Right renal pelvis (tissue), 4 donors: Measurements from ENCODE around the gene PDE4B. TPM values are rescaled to one million over a fixed set of nuclear protein-coding genes. Genes with fewer than 3 reads are reported as not detected.

Experiments used
- DNase-seq, 4 donors: peaks; one replicate each; pipeline ENCODE4 v3.0.0-alpha.2; 2013; ENCODE audit warnings: low read depth in 4 of 4, low spot score in 3 of 4, missing footprints in 1 of 4
- polyA plus RNA-seq, 4 donors: library from polyadenylated mRNA; unstranded; fragments of 120-200 nt; gene quantifications; one replicate each; pipeline ENCODE4 v1.2.1, GENCODE V29; 2013; ENCODE audit not compliant: insufficient read length in 4 of 4

The PDE4B gene
- polyA plus RNA-seq, 4 donors: 7.7 to 10.3 (median 9.0) TPM

GRCh38 chr1:66220477-66220876, 427.8 kb downstream of the PDE4B start:
- DNase-seq: no peak

- DNase-seq: no peak
These were observed 431.0 kb downstream of the PDE4B start for GRCh38 chr1:66223681-66224080.

GRCh38 chr1:66226985-66227384, 434.3 kb downstream of the PDE4B start:
- no peak for DNase-seq

DNA sequence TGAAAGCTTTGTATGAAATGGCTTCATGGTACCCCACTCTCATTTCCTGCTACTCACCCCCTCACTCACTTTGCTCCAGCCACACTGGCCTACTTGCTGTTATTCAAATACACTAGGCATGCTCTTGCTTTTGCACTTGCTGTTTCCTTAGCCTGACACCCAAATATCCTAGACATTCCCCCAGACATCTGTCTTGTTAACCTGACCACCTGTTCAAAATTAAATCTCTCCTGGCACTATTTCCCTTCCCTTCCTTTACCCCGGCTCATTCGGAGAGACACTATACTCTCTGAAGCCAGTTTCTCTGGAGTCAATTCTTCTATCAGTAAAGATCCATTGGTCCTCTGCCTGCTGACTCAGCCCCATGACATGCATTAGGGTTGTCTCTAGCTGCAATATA, 435.3 kb downstream of the PDE4B start:
- no peak for DNase-seq

- no peak for DNase-seq
These were observed 438.5 kb downstream of the PDE4B start for GRCh38 chr1:66231217-66231616.

- no peak for DNase-seq
These were observed 439.2 kb downstream of the PDE4B start for GRCh38 chr1:66231681-66232463.

DNA sequence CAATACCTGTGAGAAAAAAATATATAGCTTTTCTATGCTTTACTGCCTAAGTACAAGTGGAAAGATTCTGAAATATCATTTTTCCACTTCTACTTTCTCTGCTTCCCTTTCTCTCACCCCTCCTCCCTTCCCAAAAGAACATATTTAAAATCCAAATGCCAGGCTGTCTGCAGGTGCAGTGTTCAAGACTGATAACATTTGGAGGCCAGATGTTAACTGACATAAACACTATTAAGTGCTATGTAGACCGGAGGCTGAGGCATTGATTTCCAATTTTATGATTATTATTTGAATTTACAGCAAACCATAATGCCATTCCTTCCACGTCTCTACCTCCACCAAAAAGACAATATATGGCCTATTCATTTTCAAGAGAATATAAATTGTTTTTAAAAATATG, 444.3 kb downstream of the PDE4B start:
- DNase-seq: no peak

GRCh38 chr1:66237722-66238479, 445.2 kb downstream of the PDE4B start:
- no peak for DNase-seq

GRCh38 chr1:66239834-66240233, 447.1 kb downstream of the PDE4B start:
- DNase-seq: no peak

GRCh38 chr1:66240491-66241484, 448.1 kb downstream of the PDE4B start:
- no peak for DNase-seq

- DNase-seq: peak; percentile 65 to 77 (median 70)
These were observed 450.2 kb downstream of the PDE4B start for GRCh38 chr1:66242646-66243547.

GRCh38 chr1:66243548-66244130, 450.9 kb downstream of the PDE4B start:
- no peak for DNase-seq

DNA sequence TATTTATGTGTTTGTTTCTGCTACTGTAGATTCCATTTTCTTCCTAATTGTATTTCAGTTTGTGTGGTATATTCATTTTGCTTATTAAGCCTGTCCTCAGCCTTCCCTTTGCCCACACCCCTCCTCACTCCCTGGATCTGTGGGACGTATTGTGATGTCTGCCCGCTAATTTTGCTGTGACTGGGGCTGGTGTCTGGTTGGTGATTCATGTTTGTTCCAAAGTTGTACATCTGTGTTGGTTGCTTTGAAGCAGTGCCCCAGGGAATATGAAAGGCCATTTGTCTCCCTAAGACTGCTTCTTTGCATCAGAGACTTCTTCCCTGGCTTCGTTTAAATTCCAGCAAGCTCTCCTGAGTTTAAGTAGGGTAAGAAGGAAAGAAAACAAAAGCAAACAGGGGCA, 451.7 kb downstream of the PDE4B start:
- no peak for DNase-seq

GRCh38 chr1:66245691-66246090, 453.0 kb downstream of the PDE4B start:
- DNase-seq: no peak

DNA sequence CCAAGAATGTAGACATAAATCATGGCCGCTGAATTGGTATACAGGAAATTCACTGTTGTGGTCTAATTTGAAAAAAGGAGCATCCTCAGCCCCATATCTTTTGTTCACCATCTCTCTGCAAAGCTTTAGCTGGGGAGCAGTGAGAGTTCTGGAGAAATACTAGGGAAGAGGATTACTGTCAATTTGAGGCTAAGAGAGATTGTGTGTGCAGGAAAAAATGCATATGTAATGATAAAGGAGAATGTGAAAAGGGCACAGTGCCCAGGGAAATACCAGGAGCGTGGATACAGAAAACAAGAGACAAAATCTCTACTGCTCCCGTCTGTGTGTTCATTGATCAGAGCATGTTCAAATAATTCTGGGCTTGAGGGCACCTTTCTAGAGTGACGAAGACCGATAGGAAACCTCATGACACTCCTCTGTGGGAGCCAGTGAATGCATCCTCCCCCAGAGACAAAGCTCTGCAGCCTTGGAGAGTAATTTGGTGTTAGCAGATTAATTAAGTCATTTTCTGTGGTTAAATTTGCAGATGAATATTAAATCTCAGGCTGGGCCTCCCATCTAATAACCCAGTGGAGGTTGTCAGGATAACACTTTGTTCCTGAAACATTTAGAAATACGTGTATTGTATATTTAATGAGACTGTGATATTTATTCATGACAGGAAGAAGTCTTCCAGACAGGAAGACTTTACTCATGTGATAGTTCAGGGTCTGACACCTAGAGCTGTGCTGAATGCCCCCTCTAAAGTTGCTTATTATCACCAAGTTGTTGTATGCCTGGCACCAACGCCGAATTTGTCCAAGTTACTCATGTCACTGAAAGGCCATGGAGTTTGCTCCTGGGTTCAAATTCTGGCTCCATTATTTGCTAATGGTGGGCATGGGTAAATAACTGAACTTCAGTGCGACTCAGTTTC, 453.9 kb downstream of the PDE4B start:
- no peak for DNase-seq

- no peak for DNase-seq
These were observed 454.9 kb downstream of the PDE4B start for GRCh38 chr1:66247415-66248208.

DNA sequence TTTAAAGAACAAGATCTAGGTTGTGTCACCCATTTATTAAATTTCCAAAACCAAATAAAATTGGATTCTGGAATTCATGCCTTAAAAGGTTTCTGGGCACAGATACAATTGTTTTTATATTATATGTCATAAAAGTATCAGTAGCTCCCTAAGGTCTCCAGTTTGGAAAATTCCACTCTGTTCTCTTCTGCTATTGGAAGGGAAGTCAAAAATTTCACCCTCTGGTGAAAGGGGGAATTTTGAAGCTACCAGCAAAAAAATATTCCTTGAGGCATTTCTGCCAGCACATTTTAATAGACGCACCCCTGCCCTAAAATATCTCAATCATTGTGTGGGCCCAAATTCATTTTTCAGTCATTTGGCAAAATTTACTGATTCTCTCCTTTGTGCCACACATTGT, 455.6 kb downstream of the PDE4B start:
- DNase-seq: no peak

GRCh38 chr1:66248746-66249145, 456.1 kb downstream of the PDE4B start:
- no peak for DNase-seq
